Common myeloid progenitor, CD34-positive (primary cell): ENCODE data around the gene TRIP13.
A peak's percentile ranks its signal among the peaks of the same experiment; 100 is the strongest.

Experiments
- CTCF ChIA-PET: fragments of 350-600 bp; sonication (Branson Sonifier 250); formaldehyde crosslinking; loops from one replicate; lab custom pipeline; 2021; ENCODE audit warnings: antibody characterized with exemption; lab: Charles Lee
- POLR2A ChIA-PET: fragments of 350-600 bp; sonication (Branson Sonifier 250); formaldehyde crosslinking; loops from one replicate; lab custom pipeline; 2021; ENCODE audit warnings: antibody characterized with exemption; lab: Charles Lee
- DNase-seq, 3 donors: peaks; one replicate each; pipeline versions ENCODE4 v3.0.0 to v3.0.0-alpha.2; 2013
- H3K27ac ChIP-seq, 2 experiments: 1 replicate in 1 of 2; 2 replicates in 1 of 2; pipeline ENCODE4 v1.7.0; 2013; ENCODE audit warnings: inconsistent platforms in 2 of 2, low read length in 2 of 2, mild to moderate bottlenecking in 2 of 2, low read depth in 1 of 2, moderate library complexity in 1 of 2; ENCODE audit not compliant: severe bottlenecking in 2 of 2, insufficient read depth in 1 of 2, poor library complexity in 1 of 2
- H3K27me3 ChIP-seq, 5 experiments: replicated peaks in 2 of 5; 1 replicate in 3 of 5; 2 replicates in 2 of 5; pipeline versions ENCODE4 v1.6.1 to v1.7.0; 2013; ENCODE audit warnings: low read length in 4 of 5, mild to moderate bottlenecking in 2 of 5, moderate library complexity in 2 of 5, inconsistent platforms in 1 of 5; ENCODE audit not compliant: insufficient read depth in 5 of 5, control insufficient read depth in 4 of 5
- H3K36me3 ChIP-seq, 4 experiments: 1 replicate in 2 of 4; 2 replicates in 2 of 4; pipeline versions ENCODE4 v1.6.1 to v1.7.0; 2013; ENCODE audit warnings: low read length in 3 of 4, control low read depth in 1 of 4, mild to moderate bottlenecking in 1 of 4; ENCODE audit not compliant: control insufficient read depth in 4 of 4, insufficient read depth in 4 of 4
- H3K4me1 ChIP-seq, 4 experiments: 1 replicate in 3 of 4; 2 replicates in 1 of 4; pipeline versions ENCODE4 v1.6.1 to v1.7.1; 2013; ENCODE audit warnings: low read length in 3 of 4, mild to moderate bottlenecking in 3 of 4, control low read depth in 1 of 4, inconsistent platforms in 1 of 4, moderate library complexity in 1 of 4; ENCODE audit not compliant: control insufficient read depth in 4 of 4, insufficient read depth in 4 of 4; ENCODE audit errors: control extremely low read depth in 1 of 4
- H3K4me3 ChIP-seq, 7 experiments: 1 replicate in 4 of 7; 2 replicates in 3 of 7; pipeline versions ENCODE4 v1.5.1 to v1.7.0; 2013; ENCODE audit warnings: mild to moderate bottlenecking in 7 of 7, low read length in 6 of 7, moderate library complexity in 6 of 7, inconsistent platforms in 2 of 7, low read depth in 2 of 7, control low read depth in 1 of 7; ENCODE audit not compliant: insufficient read depth in 4 of 7, control insufficient read depth in 1 of 7; ENCODE audit errors: extremely low read depth in 1 of 7
- H3K9me3 ChIP-seq, 5 experiments: 1 replicate in 4 of 5; 2 replicates in 1 of 5; pipeline versions ENCODE4 v1.6.1 to v1.7.1; 2013; ENCODE audit warnings: low read length in 4 of 5, mild to moderate bottlenecking in 2 of 5, inconsistent platforms in 1 of 5, low read depth in 1 of 5, moderate library complexity in 1 of 5; ENCODE audit not compliant: control insufficient read depth in 4 of 5, insufficient read depth in 2 of 5; ENCODE audit errors: control extremely low read depth in 1 of 5
- WGBS: methylation state at CpG from one replicate; pipeline ENCODE4 v1.1.5; 2013; ENCODE audit not compliant: insufficient coverage; 5-methylcytosine and 5-hydroxymethylcytosine counted together

TRIP13 gene

GRCh38 chr5:893711-894110, 1.0 kb downstream of the TRIP13 start:
- no peak overlapping the region for H3K27ac ChIP-seq
- ChIA-PET POLR2A (no interaction called here), CTCF (interaction anchor here (1.5 to 10.1 kb wide), 3 partner anchors 8 to 222 kb away, joined by 3 to 67 read pairs (median 26); no protein-coding TSS in a partner anchor)
- H3K27me3 ChIP-seq = no peaks in the 10 kb centered on the region
- peak overlapping the region in 3 of 7 experiments; percentile 79 to 87 (median 85) for H3K4me3 ChIP-seq
- 97% methylated on average over 6 of the region's 9 CpGs for WGBS
- peaks cover 0 to 26% (median 23%) of the 10 kb centered on the region in 4 experiments for H3K4me1 ChIP-seq
- no peaks in the 10 kb centered on the region for H3K9me3 ChIP-seq
- peaks cover 10 to 52% (median 26%) of the 10 kb centered on the region in 4 experiments for H3K36me3 ChIP-seq
- DNase-seq = no peak

DNA sequence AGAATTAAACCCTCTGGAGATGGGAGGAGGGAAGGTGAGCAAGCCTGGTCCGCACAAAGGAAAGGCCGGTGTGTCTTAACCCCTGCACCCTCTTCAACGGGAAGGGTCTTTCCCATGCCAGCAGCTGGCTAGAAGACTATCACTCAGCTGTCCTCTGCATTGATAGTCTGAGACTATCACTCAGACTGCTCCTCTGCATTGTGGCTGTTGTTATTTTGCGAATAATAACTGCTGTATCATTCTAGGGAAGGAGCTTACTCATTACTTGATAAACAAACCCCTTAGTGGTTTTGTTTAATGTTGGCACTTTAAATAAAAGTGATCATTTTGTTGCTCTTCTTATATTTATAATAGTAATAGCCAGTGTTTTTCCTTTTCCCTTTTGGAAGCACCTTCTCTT, 8.1 kb downstream of the TRIP13 start:
- WGBS = 83% methylated on average over 2 of the region's 4 CpGs
- no peaks in the 10 kb centered on the region for H3K4me1 ChIP-seq
- H3K27ac ChIP-seq = no peak overlapping the region
- H3K27me3 ChIP-seq = no peaks in the 10 kb centered on the region
- H3K9me3 ChIP-seq = no peaks in the 10 kb centered on the region
- no peak for DNase-seq
- POLR2A ChIA-PET = no interaction called here
- no peak overlapping the region for H3K4me3 ChIP-seq
- peaks cover 4 to 51% (median 15%) of the 10 kb centered on the region in 4 experiments for H3K36me3 ChIP-seq
- CTCF ChIA-PET = interaction anchor here (0.9 to 8.4 kb wide), 8 partner anchors 8 to 258 kb away, joined by 3 to 117 read pairs (median 4); partner anchors contain the start of genes BRD9 and TRIP13

GRCh38 chr5:902129-902916, 9.6 kb downstream of the TRIP13 start:
- Histone ChIP-seq H3K9me3 (no peaks in the 10 kb centered on the region), H3K27me3 (no peaks in the 10 kb centered on the region), H3K4me3 (no peak overlapping the region), H3K27ac (no peak overlapping the region), H3K36me3 (peaks cover 4 to 58% (median 17%) of the 10 kb centered on the region in 4 experiments), H3K4me1 (no peaks in the 10 kb centered on the region)
- ChIA-PET POLR2A (no interaction called here), CTCF (interaction anchor here (0.8 to 8.4 kb wide), 9 partner anchors 9 to 477 kb away, joined by 3 to 117 read pairs (median 4); partner anchors contain the start of genes BRD9 and TRIP13)
- WGBS = 98% methylated on average over 13 of the region's 16 CpGs
- DNase-seq = no peak

- no peak for DNase-seq
- no peaks in the 10 kb centered on the region for H3K27me3 ChIP-seq
- H3K9me3 ChIP-seq = no peaks in the 10 kb centered on the region
- 100% methylated on average over 4 of the region's 6 CpGs for WGBS
- H3K36me3 ChIP-seq = peaks cover 8 to 70% (median 23%) of the 10 kb centered on the region in 4 experiments
- ChIA-PET POLR2A (interaction anchor here (0.6 kb wide), 1 partner anchor 50 kb away, joined by 3 read pairs; no protein-coding TSS in a partner anchor), CTCF (interaction anchor here (1.2 to 8.4 kb wide), 3 partner anchors 11 to 232 kb away, joined by 3 to 117 read pairs (median 26); partner anchors contain the start of genes BRD9 and TRIP13)
- no peak overlapping the region for H3K27ac ChIP-seq
- no peak overlapping the region for H3K4me3 ChIP-seq
- H3K4me1 ChIP-seq = no peaks in the 10 kb centered on the region
These were observed 11.0 kb downstream of the TRIP13 start for GRCh38 chr5:903756-904096.

DNA sequence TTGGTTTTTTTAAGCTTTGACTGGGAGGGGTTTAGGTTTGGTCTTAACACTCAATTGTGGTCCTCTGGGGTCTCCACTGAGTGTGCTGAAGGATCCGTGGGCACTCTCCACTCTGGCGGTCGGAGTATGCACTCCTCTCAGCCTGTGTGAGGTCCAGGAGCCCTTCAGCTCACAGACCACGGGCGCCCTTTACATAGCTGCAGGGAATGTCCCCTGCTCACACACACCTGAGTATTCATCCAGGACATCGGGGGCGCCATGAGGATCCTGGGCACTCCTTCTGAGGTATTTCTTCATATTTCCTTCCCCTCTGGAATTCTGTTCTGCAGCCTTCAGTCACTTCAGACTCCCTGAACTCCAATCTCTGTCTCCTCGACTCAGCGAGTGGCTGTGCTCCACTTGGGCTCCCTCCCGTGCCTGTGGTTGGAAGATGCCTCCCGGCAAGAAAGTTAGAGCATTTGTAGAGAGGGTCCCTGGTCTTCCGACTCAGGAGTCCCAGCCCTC, 12.5 kb downstream of the TRIP13 start:
- no peaks in the 10 kb centered on the region for H3K27me3 ChIP-seq
- H3K4me1 ChIP-seq = no peaks in the 10 kb centered on the region
- CTCF ChIA-PET = interaction anchor here (0.8 to 8.4 kb wide), 3 partner anchors 10 to 234 kb away, joined by 3 to 117 read pairs (median 6); no protein-coding TSS in a partner anchor
- no peaks in the 10 kb centered on the region for H3K9me3 ChIP-seq
- DNase-seq = no peak
- POLR2A ChIA-PET = no interaction called here
- peaks cover 8 to 80% (median 28%) of the 10 kb centered on the region in 4 experiments for H3K36me3 ChIP-seq
- no peak overlapping the region for H3K4me3 ChIP-seq
- WGBS = 89% methylated on average over 9 of the region's 12 CpGs
- H3K27ac ChIP-seq = no peak overlapping the region

DNA sequence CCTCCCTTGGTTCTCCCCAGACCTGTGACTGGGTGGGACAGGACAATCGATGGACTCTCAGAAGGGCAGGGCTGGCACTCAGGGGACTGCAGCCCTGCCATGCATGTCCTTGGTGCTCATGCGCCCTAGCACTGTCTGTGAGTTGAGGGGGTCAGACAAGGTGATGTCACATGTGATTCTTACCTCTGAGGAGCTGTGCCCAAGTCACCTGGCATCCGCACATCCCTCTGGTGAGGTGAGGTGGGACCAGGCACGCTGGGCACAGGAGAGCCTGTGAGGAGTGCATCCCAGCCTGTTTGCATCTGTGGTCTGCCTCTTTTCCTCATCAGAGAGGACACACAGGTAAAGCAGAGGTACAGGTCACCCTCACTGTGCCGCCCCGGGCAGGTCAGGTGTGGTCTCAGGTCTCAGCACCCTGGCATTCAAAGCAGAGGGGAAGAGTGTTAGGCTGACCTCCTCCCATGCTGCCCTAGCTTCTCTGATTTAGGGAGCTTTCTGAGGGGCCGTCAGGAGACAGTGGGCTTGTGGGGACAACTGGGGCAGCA, 14.8 kb downstream of the TRIP13 start:
- H3K36me3 ChIP-seq = peaks cover 8 to 75% (median 26%) of the 10 kb centered on the region in 4 experiments
- POLR2A ChIA-PET = no interaction called here
- no peak for DNase-seq
- WGBS = 98% methylated on average over 7 of the region's 7 CpGs
- H3K4me1 ChIP-seq = no peaks in the 10 kb centered on the region
- CTCF ChIA-PET = interaction anchor here (0.6 to 8.4 kb wide), 5 partner anchors 8 to 241 kb away, joined by 3 to 117 read pairs (median 3); no protein-coding TSS in a partner anchor
- no peak overlapping the region for H3K27ac ChIP-seq
- H3K27me3 ChIP-seq = no peaks in the 10 kb centered on the region
- no peak overlapping the region for H3K4me3 ChIP-seq
- no peaks in the 10 kb centered on the region for H3K9me3 ChIP-seq
